KMS-11 (cell line): Measurements from ENCODE around the gene SUDS3.

Source experiments
- H2AFZ ChIP-seq: fragments of 200-600 bp; sonication (generic); 2 replicates; pipeline ENCODE4 v1.6.1; 2016; ENCODE audit warnings: antibody characterized with exemption, mixed run types, low read depth
- H3K27ac ChIP-seq: fragments of 200-600 bp; sonication (generic); 2 replicates; pipeline ENCODE4 v1.6.1; 2016; ENCODE audit warnings: mild to moderate bottlenecking, mixed run types
- H3K27me3 ChIP-seq: fragments of 200-600 bp; sonication (generic); 2 replicates; pipeline ENCODE4 v1.6.1; 2017; ENCODE audit warnings: mild to moderate bottlenecking, low read depth, mixed run types, moderate library complexity; ENCODE audit not compliant: insufficient read depth
- H3K36me3 ChIP-seq: fragments of 200-600 bp; sonication (generic); 2 replicates; pipeline ENCODE4 v1.6.1; 2017; ENCODE audit warnings: mild to moderate bottlenecking, mixed run types; ENCODE audit not compliant: insufficient read depth
- H3K4me1 ChIP-seq: fragments of 200-600 bp; sonication (generic); 2 replicates; pipeline ENCODE4 v1.6.1; 2016; ENCODE audit warnings: mild to moderate bottlenecking, low read depth, mixed run types; ENCODE audit not compliant: poor library complexity, severe bottlenecking
- H3K4me2 ChIP-seq: fragments of 200-600 bp; sonication (generic); 2 replicates; pipeline ENCODE4 v1.7.0; 2016; ENCODE audit warnings: mild to moderate bottlenecking, mixed run types
- H3K4me3 ChIP-seq: fragments of 200-600 bp; sonication (generic); IDR thresholded peaks from 2 replicates; pipeline ENCODE4 v1.6.1; 2017; ENCODE audit warnings: low read depth, low read length, mixed read lengths; ENCODE audit not compliant: insufficient read depth
- H3K79me2 ChIP-seq: fragments of 200-600 bp; sonication (generic); 2 replicates; pipeline ENCODE4 v1.6.1; 2016; ENCODE audit warnings: low read depth, mixed run types; ENCODE audit not compliant: insufficient read depth
- H3K9ac ChIP-seq: fragments of 200-600 bp; sonication (generic); 2 replicates; pipeline ENCODE4 v1.6.1; 2016; ENCODE audit warnings: mild to moderate bottlenecking, mixed run types
- H4K20me1 ChIP-seq: fragments of 200-600 bp; sonication (generic); 2 replicates; pipeline ENCODE4 v1.6.1; 2016; ENCODE audit warnings: mild to moderate bottlenecking, mixed run types; ENCODE audit not compliant: insufficient read depth
- CTCF ChIP-seq: fragments of 200-600 bp; sonication (generic); conservative IDR thresholded peaks from 2 replicates; pipeline ENCODE4 v1.6.1; 2017; ENCODE audit warnings: low read depth, mild to moderate bottlenecking, antibody characterized with exemption, low read length, moderate library complexity, mixed read lengths

The SUDS3 gene

GRCh38 chr12:118425364-118425763, 49.0 kb downstream of the SUDS3 start:
- no peak overlapping the region for H3K27ac ChIP-seq
- no peak overlapping the region for H2AFZ ChIP-seq
- no peak overlapping the region for H3K4me2 ChIP-seq
- no peak for TF ChIP-seq CTCF
- no peaks in the 10 kb centered on the region for H3K27me3 ChIP-seq
- no peak overlapping the region for H3K4me3 ChIP-seq
- H3K4me1 ChIP-seq = no peaks in the 10 kb centered on the region
- H3K9ac ChIP-seq = no peak overlapping the region
- no peaks in the 10 kb centered on the region for H3K79me2 ChIP-seq
- H4K20me1 ChIP-seq = no peaks in the 10 kb centered on the region
- H3K36me3 ChIP-seq = no peaks in the 10 kb centered on the region

GRCh38 chr12:118427819-118428218, 51.5 kb downstream of the SUDS3 start:
- Histone ChIP-seq H3K27me3 (no peaks in the 10 kb centered on the region), H3K4me1 (no peaks in the 10 kb centered on the region), H3K9ac (no peak overlapping the region), H2AFZ (no peak overlapping the region), H3K27ac (no peak overlapping the region), H4K20me1 (no peaks in the 10 kb centered on the region), H3K4me3 (no peak overlapping the region), H3K4me2 (no peak overlapping the region), H3K36me3 (no peaks in the 10 kb centered on the region), H3K79me2 (no peaks in the 10 kb centered on the region)
- no peak for TF ChIP-seq CTCF

GRCh38 chr12:118428643-118429042, 52.3 kb downstream of the SUDS3 start:
- TF ChIP-seq CTCF = no peak
- no peaks in the 10 kb centered on the region for H3K27me3 ChIP-seq
- H3K4me2 ChIP-seq = no peak overlapping the region
- H3K27ac ChIP-seq = no peak overlapping the region
- no peak overlapping the region for H2AFZ ChIP-seq
- no peaks in the 10 kb centered on the region for H3K36me3 ChIP-seq
- H3K79me2 ChIP-seq = no peaks in the 10 kb centered on the region
- H3K4me1 ChIP-seq = no peaks in the 10 kb centered on the region
- no peaks in the 10 kb centered on the region for H4K20me1 ChIP-seq
- no peak overlapping the region for H3K4me3 ChIP-seq
- H3K9ac ChIP-seq = no peak overlapping the region

DNA sequence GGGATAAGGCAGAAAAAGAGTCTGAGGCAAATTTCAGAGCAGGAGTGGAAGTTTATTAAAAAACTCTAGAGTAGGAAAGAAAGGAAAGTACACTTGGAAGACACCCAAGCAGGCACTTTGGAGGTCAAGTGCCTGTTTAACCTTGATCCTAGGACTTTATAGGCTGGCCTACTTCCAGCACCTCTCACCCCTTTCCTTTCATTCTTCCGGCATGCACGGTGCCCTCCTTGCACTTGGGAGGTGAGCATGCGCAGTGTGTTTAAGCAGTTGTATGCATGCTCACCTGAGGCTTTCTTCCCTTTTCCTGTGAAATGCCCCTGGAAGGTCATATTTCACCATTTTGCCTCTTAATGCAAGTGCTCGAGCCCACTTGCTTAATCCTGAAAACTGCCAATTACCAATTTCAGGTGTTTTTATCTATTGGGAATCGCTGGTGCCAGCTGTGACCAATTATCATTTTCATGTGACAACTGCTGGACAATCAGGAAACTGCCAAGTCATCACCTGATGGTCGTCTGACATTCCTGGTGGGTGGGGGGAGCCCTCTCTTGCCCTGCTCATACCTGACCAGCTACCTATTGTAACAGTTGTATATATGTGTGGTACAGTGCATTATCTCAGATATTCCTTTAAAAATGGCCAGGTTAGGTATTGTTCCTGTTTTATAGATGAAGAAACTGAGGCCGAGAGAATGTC, 53.5 kb downstream of the SUDS3 start:
- H3K9ac ChIP-seq = no peak overlapping the region
- no peak overlapping the region for H2AFZ ChIP-seq
- TF ChIP-seq CTCF = no peak
- no peaks in the 10 kb centered on the region for H4K20me1 ChIP-seq
- H3K79me2 ChIP-seq = no peaks in the 10 kb centered on the region
- no peak overlapping the region for H3K27ac ChIP-seq
- no peaks in the 10 kb centered on the region for H3K36me3 ChIP-seq
- no peaks in the 10 kb centered on the region for H3K4me1 ChIP-seq
- H3K4me2 ChIP-seq = no peak overlapping the region
- H3K4me3 ChIP-seq = no peak overlapping the region
- no peaks in the 10 kb centered on the region for H3K27me3 ChIP-seq
